Measurements from ENCODE around the gene PARP9.

DNA sequence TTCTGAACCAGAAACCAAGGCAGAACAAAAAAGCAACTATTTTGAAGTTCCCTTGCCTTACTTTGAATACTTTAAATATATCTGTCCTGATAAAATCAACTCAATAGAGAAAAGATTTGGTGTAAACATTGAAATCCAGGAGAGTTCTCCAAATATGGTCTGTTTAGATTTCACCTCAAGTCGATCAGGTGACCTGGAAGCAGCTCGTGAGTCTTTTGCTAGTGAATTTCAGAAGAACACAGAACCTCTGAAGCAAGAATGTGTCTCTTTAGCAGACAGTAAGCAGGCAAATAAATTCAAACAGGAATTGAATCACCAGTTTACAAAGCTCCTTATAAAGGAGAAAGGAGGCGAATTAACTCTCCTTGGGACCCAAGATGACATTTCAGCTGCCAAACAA, 4.7 kb upstream of the PARP9 start:
- TF ChIP-seq, protein P1, sequence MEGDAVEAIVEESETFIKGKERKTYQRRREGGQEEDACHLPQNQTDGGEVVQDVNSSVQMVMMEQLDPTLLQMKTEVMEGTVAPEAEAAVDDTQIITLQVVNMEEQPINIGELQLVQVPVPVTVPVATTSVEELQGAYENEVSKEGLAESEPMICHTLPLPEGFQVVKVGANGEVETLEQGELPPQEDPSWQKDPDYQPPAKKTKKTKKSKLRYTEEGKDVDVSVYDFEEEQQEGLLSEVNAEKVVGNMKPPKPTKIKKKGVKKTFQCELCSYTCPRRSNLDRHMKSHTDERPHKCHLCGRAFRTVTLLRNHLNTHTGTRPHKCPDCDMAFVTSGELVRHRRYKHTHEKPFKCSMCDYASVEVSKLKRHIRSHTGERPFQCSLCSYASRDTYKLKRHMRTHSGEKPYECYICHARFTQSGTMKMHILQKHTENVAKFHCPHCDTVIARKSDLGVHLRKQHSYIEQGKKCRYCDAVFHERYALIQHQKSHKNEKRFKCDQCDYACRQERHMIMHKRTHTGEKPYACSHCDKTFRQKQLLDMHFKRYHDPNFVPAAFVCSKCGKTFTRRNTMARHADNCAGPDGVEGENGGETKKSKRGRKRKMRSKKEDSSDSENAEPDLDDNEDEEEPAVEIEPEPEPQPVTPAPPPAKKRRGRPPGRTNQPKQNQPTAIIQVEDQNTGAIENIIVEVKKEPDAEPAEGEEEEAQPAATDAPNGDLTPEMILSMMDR (IDR thresholded peaks at IDR 0.05; ENCODE audit: insufficient read depth, low read length, poor library complexity, severe bottlenecking) = no peak
- TF ChIP-seq EZH2phosphoT487 (conservative IDR thresholded peaks at IDR 0.05; ENCODE audit: low read length) = no peak
